HG03439 (cell line): Measurements from ENCODE around the gene PTPN3.
A peak's percentile ranks its signal among the peaks of the same experiment; 100 is the strongest.

Experiments
- ATAC-seq: cut with Tn5 transposase; IDR thresholded peaks from one replicate; pipeline ENCODE4 v1.9.1; 2021; ENCODE audit warnings: mild to moderate bottlenecking, moderate library complexity; ENCODE audit not compliant: unreplicated experiment

The PTPN3 gene

GRCh38 chr9:109478051-109478563 is 20.0 kb downstream of the PTPN3 start:
- ATAC-seq = no peak

- peak; percentile 77 for ATAC-seq
These were observed 20.7 kb downstream of the PTPN3 start for GRCh38 chr9:109477258-109478050.

- ATAC-seq = no peak
These were observed 21.4 kb downstream of the PTPN3 start for GRCh38 chr9:109476642-109477257.

DNA sequence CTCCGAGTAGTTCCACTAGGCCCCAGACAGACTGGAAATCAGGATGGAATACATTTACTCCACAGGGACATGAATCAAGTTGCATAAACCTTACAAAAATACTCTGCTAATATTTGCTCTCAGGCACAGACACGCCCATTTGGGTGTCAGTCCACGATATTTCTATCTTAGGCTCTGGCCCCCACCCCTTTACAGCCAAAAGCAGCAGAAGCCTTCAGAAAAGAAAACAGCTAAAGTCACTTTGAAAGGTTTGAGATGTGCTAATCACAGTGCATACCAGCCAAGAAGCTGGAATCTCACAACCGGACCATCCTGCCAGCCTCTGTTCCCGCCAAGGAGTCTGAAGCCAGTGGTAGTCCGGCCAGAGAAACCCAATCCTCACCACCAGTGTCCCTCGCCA is 22.6 kb downstream of the PTPN3 start:
- no peak for ATAC-seq

DNA sequence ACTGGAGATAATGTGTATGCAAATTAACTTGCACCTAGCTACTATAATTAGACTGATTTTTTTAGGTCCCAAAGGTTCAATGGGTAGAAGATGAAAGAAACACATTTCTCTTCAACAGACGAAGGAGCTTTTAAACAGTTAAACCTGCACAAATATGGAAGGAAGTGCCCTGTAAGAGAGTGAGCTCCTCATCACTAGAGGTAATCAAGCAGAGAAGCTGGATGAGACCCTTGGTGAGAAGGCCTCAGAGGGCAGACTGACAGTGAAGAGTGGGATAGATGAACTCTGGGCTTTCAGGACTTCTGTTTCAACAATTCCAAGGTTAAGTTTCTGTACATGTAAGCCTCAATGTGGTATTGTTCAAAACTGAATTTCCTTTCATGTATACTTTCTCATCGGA is 23.2 kb downstream of the PTPN3 start:
- no peak for ATAC-seq

DNA sequence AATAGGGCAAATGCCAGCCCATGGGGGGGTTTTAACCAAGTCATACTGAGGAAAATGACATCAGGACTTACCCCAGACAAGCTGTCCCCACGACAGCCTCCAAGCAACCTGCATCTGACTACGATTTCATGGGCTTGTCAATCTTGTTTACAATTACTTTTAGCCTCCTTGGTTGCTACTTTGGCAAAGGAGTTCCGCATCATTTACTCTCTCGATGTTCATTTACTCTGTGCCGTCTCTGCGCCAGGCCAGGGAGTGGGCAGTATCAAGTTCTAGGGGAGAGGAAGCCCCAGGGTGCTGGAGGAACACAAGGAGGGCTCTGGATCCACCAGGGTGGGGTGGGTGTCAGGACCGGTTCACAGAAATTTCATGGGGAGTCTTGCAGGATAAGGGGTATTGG is 23.9 kb downstream of the PTPN3 start:
- no peak for ATAC-seq

GRCh38 chr9:109473329-109473728 is 24.8 kb downstream of the PTPN3 start:
- no peak for ATAC-seq

DNA sequence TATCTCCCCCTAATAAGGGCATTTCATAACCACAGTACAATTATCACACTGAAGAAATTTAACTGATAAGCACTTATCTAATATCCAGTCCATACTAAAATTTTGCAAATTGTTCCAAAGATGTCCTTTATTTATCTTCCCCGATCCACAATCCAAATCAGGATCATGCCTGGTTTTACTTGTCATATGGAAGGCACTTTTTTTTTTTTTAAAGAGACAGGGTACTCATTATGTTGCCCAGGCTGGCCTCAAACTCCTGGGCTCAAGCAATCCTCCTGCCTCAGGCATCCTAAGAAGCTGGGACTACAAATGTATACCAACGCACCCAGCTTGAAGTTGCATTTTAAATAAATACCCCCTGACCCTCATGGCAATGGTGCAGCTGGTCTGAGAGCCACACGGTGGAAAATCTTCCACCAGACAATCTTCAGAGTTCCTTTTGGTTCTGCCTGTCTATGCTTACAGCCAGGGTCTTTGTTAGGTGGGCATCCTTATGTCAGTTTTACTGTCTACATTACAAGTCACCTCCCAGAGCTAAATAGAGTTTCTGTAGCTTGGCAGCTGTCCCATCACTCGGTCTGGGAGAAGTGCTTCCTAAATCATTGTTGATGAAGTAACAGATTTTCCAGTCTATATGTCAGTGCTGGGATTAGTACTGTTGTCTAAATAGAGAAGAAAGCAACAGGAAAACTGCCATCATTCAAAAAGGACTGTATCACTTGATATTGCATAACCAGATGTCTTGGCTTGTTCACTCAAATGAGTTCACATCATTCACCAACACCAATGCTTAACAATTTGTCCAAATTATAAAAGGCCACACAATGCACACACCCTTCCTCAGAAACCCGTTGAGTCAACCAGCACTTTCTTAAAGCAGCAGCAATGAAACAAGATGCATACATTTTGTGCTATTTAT is 26.4 kb downstream of the PTPN3 start:
- no peak for ATAC-seq

DNA sequence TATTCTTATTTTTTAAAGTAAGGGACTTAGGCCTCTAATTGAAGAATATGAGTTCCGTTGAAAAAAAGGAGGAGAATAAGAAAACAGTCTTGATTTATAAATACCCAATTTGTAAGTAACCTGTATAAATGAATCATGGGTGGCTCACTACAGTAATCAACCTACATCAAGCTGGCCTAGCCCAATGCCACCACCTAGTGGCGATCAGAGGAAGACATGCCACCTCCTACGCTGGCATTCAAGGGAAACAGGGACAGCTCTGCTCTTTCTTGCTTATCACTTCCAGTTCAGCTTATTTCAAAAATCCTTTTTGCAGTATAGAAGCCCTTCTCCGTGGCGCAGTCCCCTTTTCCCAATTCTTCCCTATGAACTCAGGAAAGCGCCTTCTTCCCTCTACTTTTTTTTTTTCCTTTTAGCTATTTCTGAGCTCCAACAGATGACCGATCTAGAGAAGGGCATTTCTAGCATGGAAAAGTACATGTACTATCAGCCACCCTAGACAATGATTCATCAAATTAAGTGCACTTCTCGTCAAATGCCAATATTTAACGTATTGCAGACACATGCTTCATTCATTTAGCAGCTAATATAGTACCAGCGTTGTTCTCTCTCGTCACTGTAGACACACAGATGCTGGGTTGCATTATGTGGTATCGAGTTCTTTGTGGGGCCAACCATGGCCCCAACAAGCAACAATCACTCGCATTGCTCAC is 28.3 kb downstream of the PTPN3 start:
- ATAC-seq = peak; percentile 90

DNA sequence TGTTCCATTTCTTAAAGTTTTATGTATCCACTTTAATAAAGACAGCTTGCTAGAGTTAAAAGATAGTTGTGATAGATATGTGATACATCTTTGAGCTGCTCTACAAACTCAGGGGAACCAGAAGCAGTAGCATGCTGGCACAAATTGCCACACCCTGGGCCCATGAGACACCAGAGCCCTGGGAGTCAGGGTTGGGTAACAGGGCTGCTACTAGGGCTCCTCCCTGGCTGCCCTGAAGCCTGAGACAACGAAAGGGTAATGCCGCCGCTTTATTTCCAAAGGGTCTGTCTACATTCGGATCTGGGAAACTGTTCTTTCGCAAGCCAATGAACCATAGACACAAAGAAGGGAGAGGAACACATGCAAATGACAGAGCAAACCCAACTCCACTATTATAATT is 29.2 kb downstream of the PTPN3 start:
- ATAC-seq = no peak

DNA sequence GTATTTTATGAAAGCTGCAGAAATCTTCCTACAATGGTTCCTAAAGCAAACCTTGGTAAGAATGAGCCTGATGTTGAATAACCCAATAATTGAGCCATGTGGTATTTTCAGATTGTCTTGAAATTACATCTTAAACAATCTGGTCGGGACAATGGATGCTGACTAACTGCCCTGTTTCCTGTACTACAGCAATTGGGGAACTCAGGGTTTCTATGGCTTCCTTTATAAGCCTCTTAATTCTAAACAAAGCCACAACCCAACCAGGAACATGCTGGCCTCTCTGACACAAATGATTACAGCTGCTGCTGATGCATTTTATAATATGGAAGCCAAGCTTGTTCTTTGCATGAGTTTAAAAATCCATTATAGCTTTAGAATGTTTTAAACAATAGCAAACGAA is 30.2 kb downstream of the PTPN3 start:
- ATAC-seq = no peak

- ATAC-seq = no peak
These were observed 31.2 kb downstream of the PTPN3 start for GRCh38 chr9:109466623-109467590.

- peak; percentile 76 for ATAC-seq
These were observed 34.0 kb downstream of the PTPN3 start for GRCh38 chr9:109463924-109464625.

- ATAC-seq = no peak
These were observed 37.5 kb downstream of the PTPN3 start for GRCh38 chr9:109460576-109460975.

DNA sequence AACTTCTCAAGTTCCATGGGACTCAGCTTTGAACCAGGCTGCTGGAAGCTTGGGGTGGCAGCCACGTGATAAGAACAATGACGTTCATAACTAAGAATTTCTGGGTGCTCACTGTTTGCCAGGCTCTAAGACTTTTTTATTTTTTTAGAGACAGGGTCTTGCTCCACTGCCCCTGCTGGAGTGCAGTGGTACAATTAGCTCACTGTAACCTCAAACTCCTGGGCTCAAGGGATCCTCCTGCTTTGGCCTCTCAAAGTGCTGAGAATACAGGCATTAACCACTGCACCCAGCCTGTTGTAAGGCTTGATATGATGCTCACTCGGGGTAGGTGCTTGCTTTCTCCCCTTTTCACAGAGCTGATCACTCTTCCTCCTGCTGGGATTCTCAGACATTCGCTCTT is 38.7 kb downstream of the PTPN3 start:
- ATAC-seq = no peak

- no peak for ATAC-seq
These were observed 39.5 kb downstream of the PTPN3 start for GRCh38 chr9:109458453-109459211.

- no peak for ATAC-seq
These were observed 41.3 kb downstream of the PTPN3 start for GRCh38 chr9:109456811-109457210.

- no peak for ATAC-seq
These were observed 42.2 kb downstream of the PTPN3 start for GRCh38 chr9:109455861-109456260.
